GM23338 (cell line): Measurements from ENCODE around the gene SMG1. TPM values are rescaled to one million over a fixed set of nuclear protein-coding genes. Genes with fewer than 3 reads are reported as not detected.
"Not testable (repeated sequence)": the region's sequence is repeated elsewhere in the genome, so short reads cannot be mapped to it uniquely, and the experiment has no call there.

Source experiments
- ATAC-seq: fragments of 200-7000 bp; cut with Tn5 transposase; 3 replicates; pipeline ENCODE4 v1.9.1; 2020
- DNase-seq: peaks from one replicate; pipeline ENCODE4 v3.0.0-alpha.2; 2015; ENCODE audit warnings: low spot score
- H2AFZ ChIP-seq: fragments of 200-600 bp; sonication (generic); 2 replicates; pipeline ENCODE4 v1.8.0; 2016; ENCODE audit warnings: antibody characterized with exemption, mild to moderate bottlenecking, moderate library complexity
- H3F3A ChIP-seq: fragments of 200-600 bp; sonication (generic); replicated peaks from 2 replicates; pipeline ENCODE4 v1.8.0; 2017; ENCODE audit warnings: antibody characterized with exemption, mixed run types, low read depth
- H3K27ac ChIP-seq: fragments of 200-600 bp; sonication (generic); 2 replicates; pipeline ENCODE4 v1.6.1; 2016; ENCODE audit warnings: low read depth
- H3K27me3 ChIP-seq: fragments of 200-600 bp; sonication (generic); 2 replicates; pipeline ENCODE4 v1.8.0; 2016; ENCODE audit warnings: mild to moderate bottlenecking, mixed run types, moderate library complexity; ENCODE audit not compliant: insufficient read depth
- H3K36me3 ChIP-seq: fragments of 200-600 bp; sonication (generic); 2 replicates; pipeline ENCODE4 v1.8.0; 2016; ENCODE audit warnings: mild to moderate bottlenecking; ENCODE audit not compliant: insufficient read depth
- H3K4me1 ChIP-seq: fragments of 200-600 bp; sonication (generic); 2 replicates; pipeline ENCODE4 v1.8.0; 2016; ENCODE audit warnings: mild to moderate bottlenecking, moderate library complexity; ENCODE audit not compliant: insufficient read depth
- H3K4me2 ChIP-seq: fragments of 200-600 bp; sonication (generic); 2 replicates; pipeline ENCODE4 v1.7.1; 2017; ENCODE audit warnings: mixed run types
- H3K4me3 ChIP-seq: fragments of 200-600 bp; sonication (generic); 2 replicates; pipeline ENCODE4 v1.6.1; 2016; ENCODE audit warnings: mixed run types
- H3K79me2 ChIP-seq: fragments of 200-600 bp; sonication (generic); replicated peaks from 2 replicates; pipeline ENCODE4 v1.8.0; 2017; ENCODE audit warnings: mild to moderate bottlenecking; ENCODE audit not compliant: insufficient read depth
- H3K9me2 ChIP-seq: fragments of 200-600 bp; sonication (generic); 2 replicates; pipeline ENCODE4 v1.8.0; 2017; ENCODE audit not compliant: insufficient read depth
- H4K20me1 ChIP-seq: fragments of 200-600 bp; sonication (generic); replicated peaks from 2 replicates; pipeline ENCODE4 v1.8.0; 2017; ENCODE audit warnings: mild to moderate bottlenecking; ENCODE audit not compliant: insufficient read depth
- H3K27ac Mint-ChIP-seq: 2 replicates; pipeline ENCODE4 v1.8.0; 2020; ENCODE audit warnings: inconsistent platforms, mild to moderate bottlenecking, moderate library complexity, mixed read lengths
- H3K27me3 Mint-ChIP-seq: 3 replicates; pipeline ENCODE4 v1.8.0; 2022; ENCODE audit warnings: low read depth, mild to moderate bottlenecking, moderate library complexity, mixed read lengths, inconsistent platforms; ENCODE audit not compliant: insufficient read depth, poor library complexity
- H3K36me3 Mint-ChIP-seq: 3 replicates; pipeline ENCODE4 v1.8.0; 2021; ENCODE audit warnings: low read depth, mild to moderate bottlenecking, inconsistent platforms, moderate library complexity, mixed read lengths
- H3K4me1 Mint-ChIP-seq: 3 replicates; pipeline ENCODE4 v1.8.0; 2020; ENCODE audit warnings: mild to moderate bottlenecking, inconsistent platforms, mixed read lengths
- H3K4me3 Mint-ChIP-seq: 3 replicates; pipeline ENCODE4 v1.8.0; 2021; ENCODE audit warnings: moderate library complexity, mild to moderate bottlenecking, inconsistent platforms, mixed read lengths
- H3K9me3 Mint-ChIP-seq: 3 replicates; pipeline ENCODE4 v1.8.0; 2020; ENCODE audit warnings: moderate library complexity, mild to moderate bottlenecking, inconsistent platforms, mixed read lengths
- polyA plus RNA-seq: library from polyadenylated mRNA; unstranded; fragments of >200 nt; fragmentation: Nextera tagmentation; extraction: Ambion mirVana; gene quantifications from 2 replicates; pipeline ENCODE4 v1.2.1, GENCODE V29; 2016
- total RNA-seq: library from RNA; depleted of rRNA; stranded (reverse); fragments of >200 nt; shearing (Covaris generic); gene quantifications from 2 replicates; pipeline ENCODE4 v1.2.3, GENCODE V29; 2014; rRNA removed

Gene SMG1
- total and polyA plus RNA-seq, 2 experiments from 2014 or later, result 18.6 to 119 TPM

DNA sequence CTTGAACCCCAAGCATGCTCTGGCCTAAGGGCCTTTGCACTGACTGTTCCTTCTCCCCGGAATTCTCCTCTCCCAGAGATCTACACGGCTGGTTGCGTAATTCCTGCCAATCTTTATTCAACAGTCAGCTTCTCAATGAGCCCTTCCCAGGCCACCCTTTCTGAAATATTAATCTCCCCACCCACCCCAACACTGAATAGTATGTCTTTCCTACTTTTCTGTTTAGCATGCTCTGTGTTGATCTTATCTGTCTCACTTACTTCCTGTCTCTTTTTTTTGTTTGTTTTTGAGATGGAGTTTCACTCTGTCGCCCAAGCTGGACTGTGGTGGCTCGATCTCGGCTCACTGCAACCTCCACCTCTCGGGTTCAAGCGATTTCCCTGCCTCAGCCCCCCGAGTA lies 169.6 kb downstream of the SMG1 start:
- not testable (repeated sequence) for H3K27ac Mint-ChIP-seq, H3K4me1 ChIP-seq, H3K4me1 Mint-ChIP-seq, DNase-seq, ATAC-seq, H3K4me2 ChIP-seq, H3K4me3 Mint-ChIP-seq, H3K9me2 ChIP-seq, H3K36me3 Mint-ChIP-seq, H3K27ac ChIP-seq, H3K4me3 ChIP-seq, H3K79me2 ChIP-seq, H3K9me3 Mint-ChIP-seq, H2AFZ ChIP-seq, H4K20me1 ChIP-seq, H3K36me3 ChIP-seq, H3F3A ChIP-seq, H3K27me3 ChIP-seq, H3K27me3 Mint-ChIP-seq

Other genes starting within 250 kb of the SMG1 start
- 1,984 and 2,171 TPM in 2 replicates for gene RPS15A, start 136.1 kb downstream of the SMG1 start, total RNA-seq
- 2,163 and 2,303 TPM in 2 replicates for gene RPS15A, start 136.1 kb downstream of the SMG1 start, polyA plus RNA-seq
- gene ARL6IP1, start 124.9 kb downstream of the SMG1 start, total RNA-seq, result 250 and 270 TPM in 2 replicates
- 160 and 192 TPM in 2 replicates for gene ARL6IP1, start 124.9 kb downstream of the SMG1 start, polyA plus RNA-seq
- gene TMC7, start 57.5 kb upstream of the SMG1 start, total RNA-seq, result 2.4 TPM in 2 replicates
- 0.75 and 1.7 TPM in 2 replicates for gene TMC7, start 57.5 kb upstream of the SMG1 start, polyA plus RNA-seq
- 17.4 and 17.9 TPM in 2 replicates for gene COQ7, start 141.2 kb upstream of the SMG1 start, total RNA-seq
- 19.3 and 21.7 TPM in 2 replicates for gene COQ7, start 141.2 kb upstream of the SMG1 start, polyA plus RNA-seq
- gene ITPRIPL2, start 187.6 kb upstream of the SMG1 start, total RNA-seq, result 5.7 and 8.3 TPM in 2 replicates
- 0.94 TPM in 2 replicates for gene ITPRIPL2, start 187.6 kb upstream of the SMG1 start, polyA plus RNA-seq
- gene SYT17, start 241.8 kb upstream of the SMG1 start, total RNA-seq, result 6.9 and 9.5 TPM in 2 replicates
- 5.3 and 6.1 TPM in 2 replicates for gene SYT17, start 241.8 kb upstream of the SMG1 start, polyA plus RNA-seq